H1 (cell line): ENCODE measurements around the gene SLC25A5. TPM values are rescaled to one million over a fixed set of nuclear protein-coding genes. Genes with fewer than 3 reads are reported as not detected.

Experiments used
- CTCF ChIA-PET: fragments of 300-600 bp; sonication (Branson Sonifier 250); formaldehyde crosslinking; loops from one replicate; lab custom pipeline; 2021; ENCODE audit not compliant: partially characterized antibody; lab: Charles Lee
- POLR2A ChIA-PET: fragments of 300-600 bp; sonication (Branson Sonifier 250); formaldehyde crosslinking; loops from one replicate; lab custom pipeline; 2021; ENCODE audit warnings: inconsistent platforms; ENCODE audit not compliant: partially characterized antibody; lab: Charles Lee
- DNase-seq, 2 experiments: peaks; one replicate each; pipeline versions ENCODE4 v3.0.0 to v3.0.0-alpha.2; 2010 to 2022; ENCODE audit warnings: low spot score in 2 of 2, low read depth in 1 of 2, mixed read lengths in 1 of 2
- FAIRE-seq: peaks from 2 replicates; lab custom pipeline; 2011; peaks lifted over from hg19 to GRCh38; lab: Jason Lieb, UNC
- H2AFZ ChIP-seq: 2 replicates; pipeline ENCODE4 v1.8.1; 2012; ENCODE audit warnings: low read length, inconsistent platforms
- H2AK5ac ChIP-seq: 2 replicates; pipeline ENCODE4 v1.6.1; 2013; ENCODE audit warnings: low read depth, low read length
- H2BK120ac ChIP-seq: replicated peaks from 2 replicates; pipeline ENCODE3; 2013; ENCODE audit warnings: low read depth, low read length, inconsistent platforms
- H2BK12ac ChIP-seq: 2 replicates; pipeline ENCODE4 v1.6.1; 2013; ENCODE audit warnings: low read depth, low read length
- H2BK15ac ChIP-seq: 2 replicates; pipeline ENCODE4 v1.6.1; 2013; ENCODE audit warnings: low read length
- H2BK20ac ChIP-seq: 2 replicates; pipeline ENCODE4 v1.6.1; 2013; ENCODE audit warnings: low read length
- H2BK5ac ChIP-seq: 2 replicates; pipeline ENCODE4 v1.6.1; 2013; ENCODE audit warnings: low read depth, low read length
- H3K14ac ChIP-seq: 2 replicates; pipeline ENCODE4 v1.6.1; 2013; ENCODE audit warnings: inconsistent platforms; ENCODE audit not compliant: insufficient read length
- H3K18ac ChIP-seq: 2 replicates; pipeline ENCODE4 v1.6.1; 2013; ENCODE audit warnings: low read length; ENCODE audit errors: extremely low read depth
- H3K23ac ChIP-seq: 2 replicates; pipeline ENCODE4 v1.6.1; 2013; ENCODE audit warnings: inconsistent platforms; ENCODE audit not compliant: insufficient read length
- H3K23me2 ChIP-seq: 2 replicates; pipeline ENCODE4 v1.6.1; 2013; ENCODE audit warnings: low read depth, low read length
- H3K27ac ChIP-seq: 2 replicates; pipeline ENCODE4 v1.6.1; 2011; ENCODE audit warnings: low read depth, low read length, inconsistent platforms
- H3K27me3 ChIP-seq, 4 experiments: replicated peaks in 1 of 4; 1 replicate in 1 of 4; 2 replicates in 3 of 4; pipeline versions ENCODE4 v1.6.1 to v1.8.1; 2011 to 2013; ENCODE audit warnings: low read length in 3 of 4, mild to moderate bottlenecking in 3 of 4, inconsistent platforms in 2 of 4, mixed read lengths in 2 of 4, moderate library complexity in 1 of 4; ENCODE audit not compliant: control insufficient read depth in 3 of 4, insufficient read depth in 3 of 4; ENCODE audit errors: extremely low read depth in 1 of 4
- H3K36me3 ChIP-seq, 4 experiments: 2 replicates each; pipeline versions ENCODE4 v1.6.1 to v1.8.1; 2011 to 2013; ENCODE audit warnings: mild to moderate bottlenecking in 4 of 4, low read length in 3 of 4, moderate library complexity in 2 of 4, control low read depth in 1 of 4, inconsistent platforms in 1 of 4; ENCODE audit not compliant: insufficient read depth in 4 of 4, control insufficient read depth in 2 of 4
- H3K4ac ChIP-seq: replicated peaks from 2 replicates; pipeline ENCODE3; 2013; ENCODE audit warnings: low read length, low read depth, mixed read lengths, inconsistent platforms; ENCODE audit not compliant: insufficient read length
- H3K4me1 ChIP-seq, 4 experiments: replicated peaks in 1 of 4; 1 replicate in 1 of 4; 2 replicates in 3 of 4; pipeline versions ENCODE4 v1.6.1 to v1.8.1; 2011 to 2013; ENCODE audit warnings: low read length in 3 of 4, inconsistent platforms in 2 of 4, mixed read lengths in 1 of 4; ENCODE audit not compliant: insufficient read depth in 4 of 4, control insufficient read depth in 3 of 4
- H3K4me2 ChIP-seq, 2 experiments: 2 replicates each; pipeline versions ENCODE4 v1.6.1 to v1.8.1; 2011 to 2013; ENCODE audit warnings: low read depth in 2 of 2, low read length in 2 of 2, control low read depth in 1 of 2, inconsistent platforms in 1 of 2, mild to moderate bottlenecking in 1 of 2; ENCODE audit not compliant: insufficient read depth in 1 of 2
- H3K4me3 ChIP-seq, 4 experiments: fragments of 200-600, 300-600 bp in 1 of 4; sonication (generic), shearing (Covaris generic), sonication (Bioruptor Twin) in 1 of 4; 2 replicates each; pipeline versions ENCODE4 v1.5.1 to v1.8.1; 2011 to 2016; ENCODE audit warnings: low read length in 4 of 4, low read depth in 3 of 4, control low read depth in 2 of 4, inconsistent platforms in 2 of 4, mild to moderate bottlenecking in 2 of 4, mixed read lengths in 1 of 4, moderate library complexity in 1 of 4; ENCODE audit not compliant: insufficient read depth in 2 of 4; ENCODE audit errors: extremely low read depth in 1 of 4
- H3K56ac ChIP-seq: replicated peaks from 2 replicates; pipeline ENCODE3; 2013; ENCODE audit warnings: low read depth, mild to moderate bottlenecking, mixed read lengths, low read length, inconsistent platforms; ENCODE audit not compliant: insufficient read length
- H3K79me1 ChIP-seq: 2 replicates; pipeline ENCODE4 v1.6.1; 2013; ENCODE audit warnings: low read depth, low read length, control low read depth
- H3K79me2 ChIP-seq, 2 experiments: 2 replicates each; pipeline versions ENCODE4 v1.6.1 to v1.8.1; 2012 to 2013; ENCODE audit warnings: low read length in 2 of 2, mild to moderate bottlenecking in 2 of 2, inconsistent platforms in 1 of 2; ENCODE audit not compliant: insufficient read depth in 2 of 2, control insufficient read depth in 1 of 2
- H3K9ac ChIP-seq, 4 experiments: replicated peaks in 1 of 4; 1 replicate in 1 of 4; 2 replicates in 3 of 4; pipeline versions ENCODE4 v1.6.1 to v1.8.1; 2011 to 2013; ENCODE audit warnings: low read depth in 3 of 4, low read length in 3 of 4, control low read depth in 2 of 4, mild to moderate bottlenecking in 2 of 4, moderate library complexity in 2 of 4, inconsistent platforms in 1 of 4; ENCODE audit errors: extremely low read depth in 1 of 4
- H3K9me3 ChIP-seq, 2 experiments: 2 replicates each; pipeline versions ENCODE4 v1.6.1 to v1.8.1; 2012 to 2013; ENCODE audit warnings: mild to moderate bottlenecking in 2 of 2, moderate library complexity in 2 of 2, control low read depth in 1 of 2, inconsistent platforms in 1 of 2, low read depth in 1 of 2, low read length in 1 of 2, mixed read lengths in 1 of 2; ENCODE audit not compliant: insufficient read depth in 2 of 2
- H4K20me1 ChIP-seq, 2 experiments: replicated peaks in 1 of 2; 2 replicates each; pipeline versions ENCODE3 to v1.8.1; 2011 to 2013; ENCODE audit warnings: inconsistent platforms in 2 of 2, low read length in 2 of 2, mild to moderate bottlenecking in 1 of 2; ENCODE audit not compliant: insufficient read depth in 2 of 2, control insufficient read depth in 1 of 2
- H4K5ac ChIP-seq: 2 replicates; pipeline ENCODE4 v1.6.1; 2013; ENCODE audit warnings: low read length, low read depth, mixed read lengths, inconsistent platforms; ENCODE audit not compliant: insufficient read length
- H4K8ac ChIP-seq: 2 replicates; pipeline ENCODE4 v1.8.0; 2013; ENCODE audit warnings: mild to moderate bottlenecking, moderate library complexity, low read length, inconsistent platforms; ENCODE audit not compliant: insufficient read depth; ENCODE audit errors: extremely low read depth
- H4K91ac ChIP-seq: replicated peaks from 2 replicates; pipeline ENCODE3; 2013; ENCODE audit warnings: low read length, mixed read lengths, inconsistent platforms; ENCODE audit not compliant: insufficient read length
- BACH1 ChIP-seq: IDR thresholded peaks from 2 replicates; pipeline ENCODE4 v1.6.1; 2012; ENCODE audit warnings: low read length, improper control_type of control experiment
- HDAC2 ChIP-seq, 2 experiments: fragments of 300-600 bp in 1 of 2; sonication (generic) in 1 of 2; IDR thresholded peaks; 2 replicates each; pipeline ENCODE4 v1.6.1; 2011 to 2012; ENCODE audit warnings: low read depth in 2 of 2, low read length in 2 of 2, mild to moderate bottlenecking in 2 of 2, moderate library complexity in 2 of 2, borderline replicate concordance in 1 of 2, inconsistent platforms in 1 of 2
- RBBP5 ChIP-seq: IDR thresholded peaks from 2 replicates; pipeline ENCODE4 v1.7.1; 2012; ENCODE audit warnings: low read depth, mild to moderate bottlenecking, inconsistent platforms, low read length, moderate library complexity, borderline replicate concordance
- TCF12 ChIP-seq: IDR thresholded peaks from 2 replicates; pipeline ENCODE4 v1.6.1; 2011; ENCODE audit warnings: low read depth, mild to moderate bottlenecking, low read length
- WGBS, 2 experiments: shearing (Covaris generic) in 1 of 2; methylation state at CpG; one replicate each; pipeline versions ENCODE4 v1.1.6 to v1.1.7; 2013 to 2015; ENCODE audit warnings: low lambda C conversion rate in 2 of 2, mixed read lengths in 2 of 2, inconsistent platforms in 1 of 2, low coverage in 1 of 2, missing lambda C conversion rate in 1 of 2; ENCODE audit not compliant: insufficient replicate concordance in 2 of 2, insufficient coverage in 1 of 2, insufficient read length in 1 of 2; ENCODE audit errors: extremely low coverage in 1 of 2, missing lambda C conversion rate in 1 of 2; 5-methylcytosine and 5-hydroxymethylcytosine counted together
- polyA plus RNA-seq, 7 experiments: library from polyadenylated mRNA; depleted of rRNA in 3 of 7; stranded (reverse) in 5 of 7; unstranded in 2 of 7; fragments of >200 nt in 5 of 7; fragments of 200-250 nt in 2 of 7; gene quantifications; 1 replicate in 5 of 7; 2 replicates in 1 of 7; 4 replicates in 1 of 7; pipeline versions ENCODE4 v1.2.1 to v1.2.3, GENCODE V29; 2011 to 2013; ENCODE audit warnings: missing spikeins in 2 of 7, mixed read lengths in 2 of 7
- total RNA-seq: library from RNA; stranded (reverse); fragmentation: NEBNext Ultra II Directional; extraction: Animal tissue kit (Norgen Biotek cat#: 25700); gene quantifications from 2 replicates; pipeline ENCODE4 v1.2.1, GENCODE V29; 2021

Gene SLC25A5
- total and polyA plus RNA-seq, 2 of the 8 experiments (the other 6 are each of a cell fraction or from before 2014, with no cell fraction given) = 512 to 727 TPM

DNA sequence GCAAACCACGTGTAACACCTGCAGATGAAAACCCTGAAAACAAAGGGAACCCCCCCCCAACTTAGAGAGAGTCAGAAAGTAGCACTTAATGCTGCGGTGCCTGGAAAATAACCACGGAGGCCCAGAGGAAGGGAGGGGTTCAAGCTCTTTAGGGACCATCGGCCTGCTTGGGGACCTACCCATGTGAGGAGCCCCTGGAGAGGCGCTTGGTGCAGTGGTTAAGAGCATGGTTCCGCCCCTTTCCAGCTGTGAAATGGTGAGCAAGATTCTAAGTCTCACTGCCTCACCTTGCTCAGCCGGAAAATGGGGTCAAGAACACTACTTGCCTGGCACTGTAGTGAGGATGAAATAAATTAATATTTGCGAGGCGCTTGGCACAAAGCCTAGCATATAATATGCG is 13.8 kb downstream of the SLC25A5 start:
- Histone ChIP-seq H2AFZ (no peak overlapping the region), H3K56ac (no peak overlapping the region), H3K4me2 (peak overlapping the region; percentile 22 to 78), H3K27me3 (peaks cover 0 to 10% (median 2%) of the 10 kb centered on the region in 4 experiments; a peak in 1 of 7 replicates), H4K5ac (peak overlapping the region; percentile 56), H2BK120ac (no peak overlapping the region), H2BK20ac (no peak overlapping the region), H3K14ac (no peak overlapping the region), H3K4me3 (peak overlapping the region in 3 of 4 experiments; percentile 19 to 56 (median 32); a peak in 4 of 8 replicates), H3K9me3 (no peaks in the 10 kb centered on the region), H3K79me1 (no peaks in the 10 kb centered on the region), H2BK5ac (no peak overlapping the region), H4K91ac (peak overlapping the region; percentile 30), H3K36me3 (no peaks in the 10 kb centered on the region), H4K20me1 (no peaks in the 10 kb centered on the region), H2AK5ac (no peak overlapping the region), H3K4ac (no peak overlapping the region), H3K27ac (no peak overlapping the region), H3K23me2 (no peaks in the 10 kb centered on the region; the same call in 1 of the 2 replicates), H3K9ac (no peak overlapping the region), H4K8ac (no peak overlapping the region; the same call in 1 of the 2 replicates), H3K18ac (no peak overlapping the region), H3K79me2 (no peaks in the 10 kb centered on the region), H2BK12ac (no peak overlapping the region), H3K23ac (no peak overlapping the region), H3K4me1 (no peaks in the 10 kb centered on the region; a peak in 1 of 7 replicates), H2BK15ac (no peak overlapping the region)
- POLR2A ChIA-PET = interaction anchor here (1.1 to 1.3 kb wide), 2 partner anchors 13 to 244 kb away, joined by 3 to 6 read pairs; partner anchors contain the start of gene SLC25A5
- no peak for TF ChIP-seq HDAC2 (IDR thresholded peaks at IDR 0.05; ENCODE audit: borderline replicate concordance in 1 of 2, low read depth in 2 of 2, low read length in 2 of 2)
- TF ChIP-seq BACH1 = no peak
- TF ChIP-seq RBBP5 = no peak
- TF ChIP-seq TCF12 = no peak
- FAIRE-seq = no peak
- CTCF ChIA-PET = interaction anchor here (0.6 to 4.7 kb wide), 12 partner anchors 8 to 282 kb away, joined by 3 to 28 read pairs (median 5); partner anchors contain the start of gene SLC25A5
- no peak for DNase-seq
- WGBS, 2 experiments = 66% methylated on average over 7 of the region's 10 CpGs; no CpG with 5 or more reads in 1 of the 2 experiments
